Neural cell (in vitro differentiated cells): ENCODE results near the gene SLC1A1. TPM values are rescaled to one million over a fixed set of nuclear protein-coding genes. Genes with fewer than 3 reads are reported as not detected.
"Not testable (repeated sequence)": the region's sequence is repeated elsewhere in the genome, so short reads cannot be mapped to it uniquely, and the experiment has no call there.

Experiments
- H2AFZ ChIP-seq: fragments of 200-600, 300-800 bp; sonication (generic), shearing (Covaris generic); 2 replicates; pipeline ENCODE4 v1.6.0; 2014; ENCODE audit warnings: low read depth, mild to moderate bottlenecking, antibody characterized with exemption, low read length, moderate library complexity
- H3F3A ChIP-seq: fragments of 200-600 bp; shearing (Covaris generic); 2 replicates; pipeline ENCODE4 v1.6.1; 2016; ENCODE audit warnings: mild to moderate bottlenecking, moderate library complexity, mixed read lengths, antibody characterized with exemption, low read length; ENCODE audit not compliant: insufficient read depth, poor library complexity, severe bottlenecking
- H3K27ac ChIP-seq: fragments of 200-600, 300-800 bp; sonication (generic), shearing (Covaris generic); 2 replicates; pipeline ENCODE4 v1.5.1; 2014; ENCODE audit warnings: mild to moderate bottlenecking, low read length, moderate library complexity
- H3K27me3 ChIP-seq: fragments of 300-800, 200-600 bp; sonication (generic), shearing (Covaris generic); 2 replicates; pipeline ENCODE4 v1.6.0; 2014; ENCODE audit warnings: mild to moderate bottlenecking, low read depth, low read length, moderate library complexity; ENCODE audit not compliant: insufficient read depth
- H3K36me3 ChIP-seq: fragments of 300-800, 200-600 bp; sonication (generic), shearing (Covaris generic); 2 replicates; pipeline ENCODE4 v1.5.1; 2014; ENCODE audit warnings: mild to moderate bottlenecking, antibody characterized with exemption, low read length, moderate library complexity; ENCODE audit not compliant: insufficient read depth
- H3K4me2 ChIP-seq: fragments of 300-800, 200-600 bp; sonication (generic), shearing (Covaris generic); 2 replicates; pipeline ENCODE4 v1.6.0; 2014; ENCODE audit warnings: mild to moderate bottlenecking, low read length
- H3K4me3 ChIP-seq: fragments of 300-800, 200-600 bp; sonication (generic), shearing (Covaris generic); 2 replicates; pipeline ENCODE4 v1.5.1; 2014; ENCODE audit warnings: mild to moderate bottlenecking, low read length, moderate library complexity
- H3K79me2 ChIP-seq: fragments of 200-600 bp; shearing (Covaris generic); replicated peaks from 2 replicates; pipeline ENCODE4 v1.6.0; 2014; ENCODE audit warnings: mild to moderate bottlenecking, low read length, moderate library complexity; ENCODE audit not compliant: insufficient read depth
- H3K9ac ChIP-seq: fragments of 300-800, 200-600 bp; sonication (generic), shearing (Covaris generic); 2 replicates; pipeline ENCODE4 v1.6.1; 2016; ENCODE audit warnings: mild to moderate bottlenecking, low read length, mixed read lengths
- H3K9me2 ChIP-seq: fragments of 200-600 bp; shearing (Covaris generic); 2 replicates; pipeline ENCODE4 v1.6.1; 2016; ENCODE audit warnings: mild to moderate bottlenecking, low read length, mixed read lengths; ENCODE audit not compliant: insufficient read depth
- H3K9me3 ChIP-seq: fragments of 200-600, 300-800 bp; sonication (generic), shearing (Covaris generic); 2 replicates; pipeline ENCODE4 v1.6.1; 2016; ENCODE audit warnings: mild to moderate bottlenecking, mixed run types, low read length, moderate library complexity, mixed read lengths
- H4K20me1 ChIP-seq: fragments of 200-600 bp; shearing (Covaris generic); 2 replicates; pipeline ENCODE4 v1.6.1; 2016; ENCODE audit warnings: mild to moderate bottlenecking, mixed run types; ENCODE audit not compliant: insufficient read depth
- CTCF ChIP-seq: fragments of 450-650 bp; IDR thresholded peaks from 2 replicates; pipeline ENCODE4 v1.5.1; 2014; ENCODE audit warnings: antibody characterized with exemption, mild to moderate bottlenecking, moderate library complexity; ENCODE audit not compliant: poor library complexity, severe bottlenecking
- EP300 ChIP-seq: fragments of 450-650 bp; conservative IDR thresholded peaks from 2 replicates; pipeline ENCODE4 v1.6.1; 2014; ENCODE audit warnings: antibody characterized with exemption, mild to moderate bottlenecking, moderate library complexity; ENCODE audit not compliant: poor library complexity, severe bottlenecking
- EZH2 ChIP-seq: fragments of 200-600, 300-800 bp; shearing (Covaris generic), sonication (generic); IDR thresholded peaks from 2 replicates; pipeline ENCODE4 v1.6.1; 2014; ENCODE audit warnings: antibody characterized with exemption, low read length, borderline replicate concordance, mild to moderate bottlenecking; ENCODE audit not compliant: insufficient read depth, poor library complexity, severe bottlenecking
- POLR2AphosphoS5 ChIP-seq: IDR thresholded peaks from 2 replicates; pipeline ENCODE4 v1.6.1; 2012
- RAD21 ChIP-seq: fragments of 450-650 bp; conservative IDR thresholded peaks from 2 replicates; pipeline ENCODE4 v1.6.1; 2014; ENCODE audit warnings: antibody characterized with exemption, mild to moderate bottlenecking, moderate library complexity
- REST ChIP-seq: IDR thresholded peaks from 2 replicates; pipeline ENCODE4 v1.6.1; 2012; ENCODE audit warnings: borderline replicate concordance
- SMC3 ChIP-seq: fragments of 450-650 bp; conservative IDR thresholded peaks from 2 replicates; pipeline ENCODE4 v1.6.1; 2014; ENCODE audit warnings: antibody characterized with exemption, mild to moderate bottlenecking, moderate library complexity; ENCODE audit not compliant: poor library complexity
- TAF1 ChIP-seq: IDR thresholded peaks from 2 replicates; pipeline ENCODE4 v1.6.1; 2012; ENCODE audit warnings: low read depth
- polyA plus RNA-seq: library from polyadenylated mRNA; depleted of rRNA; stranded (reverse); fragments of >200 nt; gene quantifications from 2 replicates; pipeline ENCODE4 v1.2.3, GENCODE V29; 2014

Gene SLC1A1
- polyA plus RNA-seq, 1 donor from 2014 or later: 30.8 TPM

GRCh38 chr9:4541281-4541680 is 51.0 kb downstream of the SLC1A1 start:
- Histone ChIP-seq H3K9me2 (no peaks in the 10 kb centered on the region), H4K20me1 (no peaks in the 10 kb centered on the region), H2AFZ (no peak overlapping the region), H3K4me3 (no peak overlapping the region), H3K27me3 (no peaks in the 10 kb centered on the region), H3K27ac (no peak overlapping the region), H3K79me2 (no peaks in the 10 kb centered on the region), H3K4me2 (no peak overlapping the region), H3K9ac (no peak overlapping the region), H3K36me3 (no peaks in the 10 kb centered on the region), H3F3A (no peaks in the 10 kb centered on the region), H3K9me3 (peaks cover 7% of the 10 kb centered on the region)
- TF ChIP-seq TAF1: no peak
- TF ChIP-seq REST: no peak

- H3K4me3 ChIP-seq: no peak overlapping the region
- TF ChIP-seq REST (no peak), EP300 (no peak), RAD21 (no peak), EZH2 (no peak), TAF1 (no peak), CTCF (no peak), POLR2AphosphoS5 (no peak), SMC3 (no peak)
- H3K79me2 ChIP-seq: no peaks in the 10 kb centered on the region
- no peaks in the 10 kb centered on the region for H3K27me3 ChIP-seq
- no peak overlapping the region for H3K4me2 ChIP-seq
- H4K20me1 ChIP-seq: no peaks in the 10 kb centered on the region
- H3K27ac ChIP-seq: no peak overlapping the region
- peaks cover 7% of the 10 kb centered on the region for H3K9me3 ChIP-seq
- no peak overlapping the region for H2AFZ ChIP-seq
- H3K9me2 ChIP-seq: no peaks in the 10 kb centered on the region
- H3K9ac ChIP-seq: no peak overlapping the region
- no peaks in the 10 kb centered on the region for H3K36me3 ChIP-seq
- H3F3A ChIP-seq: no peaks in the 10 kb centered on the region
Measured at GRCh38 chr9:4541856-4542255, 51.6 kb downstream of the SLC1A1 start.

- not testable (repeated sequence) for H4K20me1 ChIP-seq, H3K36me3 ChIP-seq, H3F3A ChIP-seq
Measured at GRCh38 chr9:4544714-4545113, 54.4 kb downstream of the SLC1A1 start.

More at GRCh38 chr9:4544714-4545113, 54.4 kb downstream of the SLC1A1 start:
- H2AFZ ChIP-seq, H3K79me2 ChIP-seq, H3K9me2 ChIP-seq, H3K27me3 ChIP-seq, H3K4me3 ChIP-seq, H3K27ac ChIP-seq, H3K4me2 ChIP-seq, H3K9me3 ChIP-seq, H3K9ac ChIP-seq: not testable (repeated sequence)
